Measurements from ENCODE around the gene SLC51A. TPM values are rescaled to one million over a fixed set of nuclear protein-coding genes. Genes with fewer than 3 reads are reported as not detected.

The SLC51A gene
- total RNA-seq, 2 experiments from 2014 or later, result not detected

GRCh38 chr3:196218155-196218712, 1.9 kb downstream of the SLC51A start:
- DNase-seq (ENCODE audit: low spot score), result no peak
- Histone ChIP-seq H3K79me2 (ENCODE audit: insufficient read depth, low read depth, low read length) (no peaks in the 10 kb centered on the region), H3K36me3 (ENCODE audit: insufficient read depth, low read length) (no peaks in the 10 kb centered on the region), H3K4me2 (ENCODE audit: low read length) (no peak overlapping the region), H3K4me3 (ENCODE audit: low read depth, low read length, poor library complexity, severe bottlenecking) (no peak overlapping the region), H3K27ac (ENCODE audit: low read depth, low read length, poor library complexity, severe bottlenecking) (no peak overlapping the region), H3K9me2 (ENCODE audit: insufficient read depth, low read length) (no peaks in the 10 kb centered on the region), H2AFZ (ENCODE audit: low read length) (no peak overlapping the region), H4K20me1 (ENCODE audit: insufficient read depth, low read length) (no peaks in the 10 kb centered on the region), H3K9me3 (ENCODE audit: low read length) (no peaks in the 10 kb centered on the region), H3K4me1 (ENCODE audit: insufficient read depth, low read length, poor library complexity, severe bottlenecking) (peaks cover 10% of the 10 kb centered on the region)
- TF ChIP-seq CTCF (conservative IDR thresholded peaks at IDR 0.05; ENCODE audit: low read length) (no peak), EZH2phosphoT487 (IDR thresholded peaks at IDR 0.05; ENCODE audit: borderline replicate concordance, low read depth, low read length) (no peak)
- CTCF ChIA-PET (ENCODE audit: unreplicated experiment), result no interaction called here
- intact Hi-C loops (cut with micrococcal nuclease; ENCODE audit: unreplicated experiment), result no loop called here
- POLR2A ChIA-PET, result no interaction called here
- BruUV-seq (replicated peaks), result no TSS peak

- Histone ChIP-seq H3K4me1 (ENCODE audit: insufficient read depth, low read length, poor library complexity, severe bottlenecking) (peaks cover 10% of the 10 kb centered on the region), H3K4me2 (ENCODE audit: low read length) (peak overlapping the region; percentile 55), H3K9me3 (ENCODE audit: low read length) (no peaks in the 10 kb centered on the region), H2AFZ (ENCODE audit: low read length) (peak overlapping the region; percentile 69), H3K4me3 (ENCODE audit: low read depth, low read length, poor library complexity, severe bottlenecking) (peak overlapping the region; percentile 28), H3K36me3 (ENCODE audit: insufficient read depth, low read length) (no peaks in the 10 kb centered on the region), H4K20me1 (ENCODE audit: insufficient read depth, low read length) (no peaks in the 10 kb centered on the region), H3K9me2 (ENCODE audit: insufficient read depth, low read length) (no peaks in the 10 kb centered on the region), H3K27ac (ENCODE audit: low read depth, low read length, poor library complexity, severe bottlenecking) (no peak overlapping the region), H3K79me2 (ENCODE audit: insufficient read depth, low read depth, low read length) (no peaks in the 10 kb centered on the region)
- DNase-seq (ENCODE audit: low spot score), result peak; percentile 59
- ChIA-PET CTCF (ENCODE audit: unreplicated experiment) (no interaction called here), POLR2A (interaction anchor here (0.5 kb wide), 1 partner anchor 283 kb away, joined by 5 read pairs; no protein-coding TSS in a partner anchor)
- BruUV-seq (replicated peaks), result no TSS peak
- intact Hi-C loops (cut with micrococcal nuclease; ENCODE audit: unreplicated experiment), result no loop called here
- TF ChIP-seq EZH2phosphoT487 (IDR thresholded peaks at IDR 0.05; ENCODE audit: borderline replicate concordance, low read depth, low read length), result no peak
- TF ChIP-seq CTCF (conservative IDR thresholded peaks at IDR 0.05; ENCODE audit: low read length), result no peak
Measured at GRCh38 chr3:196219194-196219969, 3.0 kb downstream of the SLC51A start.

DNA sequence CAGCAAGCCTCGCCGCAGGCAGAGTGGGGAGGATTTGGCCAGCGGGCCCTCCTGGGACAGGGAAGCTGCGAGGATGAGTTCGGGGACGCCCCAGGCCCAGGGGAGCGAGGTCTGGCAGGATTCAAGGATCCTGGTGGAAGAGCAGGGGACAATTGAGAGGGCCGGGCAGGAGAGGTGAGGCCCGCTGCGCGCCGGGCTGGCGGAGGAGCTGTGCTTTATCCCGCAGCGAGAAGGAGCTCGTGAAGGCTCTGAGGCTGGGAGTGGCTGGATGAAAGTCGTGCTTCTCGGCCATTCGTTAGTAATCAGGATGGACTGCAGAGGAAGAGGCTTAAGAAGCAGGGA, 3.6 kb downstream of the SLC51A start:
- POLR2A ChIA-PET, result no interaction called here

More for the DNA sequence above, 3.6 kb downstream of the SLC51A start:
- intact Hi-C loops (cut with micrococcal nuclease; ENCODE audit: unreplicated experiment), result no loop called here
- CTCF ChIA-PET (ENCODE audit: unreplicated experiment), result no interaction called here
- DNase-seq (ENCODE audit: low spot score), result no peak
- no TSS peak for BruUV-seq (replicated peaks)
- Histone ChIP-seq H3K4me1 (ENCODE audit: insufficient read depth, low read length, poor library complexity, severe bottlenecking) (peaks cover 10% of the 10 kb centered on the region), H3K4me2 (ENCODE audit: low read length) (peak overlapping the region; percentile 55), H3K9me3 (ENCODE audit: low read length) (no peaks in the 10 kb centered on the region), H3K4me3 (ENCODE audit: low read depth, low read length, poor library complexity, severe bottlenecking) (no peak overlapping the region), H3K27ac (ENCODE audit: low read depth, low read length, poor library complexity, severe bottlenecking) (no peak overlapping the region), H3K79me2 (ENCODE audit: insufficient read depth, low read depth, low read length) (no peaks in the 10 kb centered on the region), H3K9me2 (ENCODE audit: insufficient read depth, low read length) (no peaks in the 10 kb centered on the region), H2AFZ (ENCODE audit: low read length) (peak overlapping the region; percentile 69), H4K20me1 (ENCODE audit: insufficient read depth, low read length) (no peaks in the 10 kb centered on the region), H3K36me3 (ENCODE audit: insufficient read depth, low read length) (no peaks in the 10 kb centered on the region)
- no peak for TF ChIP-seq EZH2phosphoT487 (IDR thresholded peaks at IDR 0.05; ENCODE audit: borderline replicate concordance, low read depth, low read length)
- no peak for TF ChIP-seq CTCF (conservative IDR thresholded peaks at IDR 0.05; ENCODE audit: low read length)

Data from OCI-LY7 (cell line).